HG03159 (cell line): ENCODE measurements around the gene OR5A2.
"Not testable (repeated sequence)": the region's sequence is repeated elsewhere in the genome, so short reads cannot be mapped to it uniquely, and the experiment has no call there.

Experiments
- ATAC-seq: cut with Tn5 transposase; IDR thresholded peaks from one replicate; pipeline ENCODE4 v1.9.1; 2021; ENCODE audit warnings: mild to moderate bottlenecking, moderate library complexity; ENCODE audit not compliant: unreplicated experiment

The OR5A2 gene, protein sequence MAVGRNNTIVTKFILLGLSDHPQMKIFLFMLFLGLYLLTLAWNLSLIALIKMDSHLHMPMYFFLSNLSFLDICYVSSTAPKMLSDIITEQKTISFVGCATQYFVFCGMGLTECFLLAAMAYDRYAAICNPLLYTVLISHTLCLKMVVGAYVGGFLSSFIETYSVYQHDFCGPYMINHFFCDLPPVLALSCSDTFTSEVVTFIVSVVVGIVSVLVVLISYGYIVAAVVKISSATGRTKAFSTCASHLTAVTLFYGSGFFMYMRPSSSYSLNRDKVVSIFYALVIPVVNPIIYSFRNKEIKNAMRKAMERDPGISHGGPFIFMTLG

DNA sequence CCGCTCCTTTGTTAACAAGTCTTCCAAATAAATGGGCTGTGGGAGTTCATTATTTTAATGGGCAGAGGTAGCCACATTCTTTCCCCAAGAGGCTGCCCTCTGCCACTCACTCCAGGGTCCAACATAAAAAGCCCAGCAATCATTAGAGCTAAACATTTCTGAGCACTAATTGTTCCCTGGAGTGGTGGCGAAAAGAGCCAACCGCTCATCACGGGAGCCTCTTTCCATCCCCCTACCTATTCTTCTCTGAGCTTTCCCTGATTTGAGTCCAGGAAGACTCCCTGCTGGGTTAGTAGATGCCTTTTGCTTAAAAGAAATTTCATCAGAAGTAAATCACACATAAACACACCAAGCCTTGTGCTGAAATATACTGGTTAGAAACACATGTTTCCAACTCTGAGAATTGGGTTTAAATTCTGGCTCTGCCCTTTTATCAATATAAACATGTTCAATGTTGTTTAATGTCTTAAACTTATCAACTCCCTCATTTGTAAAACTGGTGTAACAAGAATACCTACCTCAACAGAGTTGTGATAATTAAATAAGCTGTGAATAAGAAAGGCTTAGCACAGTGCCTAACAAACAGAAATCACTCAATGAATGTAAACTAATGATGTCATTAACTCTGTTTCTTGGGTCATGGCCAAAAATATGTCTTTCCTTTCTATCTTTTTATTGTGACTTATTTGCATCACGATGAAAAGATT lies at the start of gene OR5A2:
OR5A2 (minus strand) TSS at position 53 of the 707 bp plus-strand sequence. CDS start 3,460 bp downstream, outside the sequence.
- ATAC-seq, result no peak

DNA sequence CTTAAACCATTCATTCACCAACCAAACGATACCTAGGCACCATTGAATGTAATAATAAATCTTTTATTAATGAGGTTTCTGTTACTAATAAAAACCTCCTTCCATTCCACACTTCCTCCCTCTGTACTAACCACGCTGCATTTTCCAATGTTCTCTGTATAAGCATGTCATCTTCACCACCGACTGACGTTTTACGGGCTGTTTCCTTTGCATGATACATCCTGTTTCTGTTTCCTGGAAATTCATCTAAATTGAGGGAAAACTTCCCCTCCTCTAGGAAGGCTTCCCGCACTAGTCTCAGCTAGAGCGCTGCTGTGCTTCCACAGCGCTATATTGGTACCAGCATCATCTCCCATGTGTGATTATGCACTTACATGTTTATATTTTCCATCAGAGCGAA lies 49.0 kb upstream of the OR5A2 start:
- no peak for ATAC-seq

DNA sequence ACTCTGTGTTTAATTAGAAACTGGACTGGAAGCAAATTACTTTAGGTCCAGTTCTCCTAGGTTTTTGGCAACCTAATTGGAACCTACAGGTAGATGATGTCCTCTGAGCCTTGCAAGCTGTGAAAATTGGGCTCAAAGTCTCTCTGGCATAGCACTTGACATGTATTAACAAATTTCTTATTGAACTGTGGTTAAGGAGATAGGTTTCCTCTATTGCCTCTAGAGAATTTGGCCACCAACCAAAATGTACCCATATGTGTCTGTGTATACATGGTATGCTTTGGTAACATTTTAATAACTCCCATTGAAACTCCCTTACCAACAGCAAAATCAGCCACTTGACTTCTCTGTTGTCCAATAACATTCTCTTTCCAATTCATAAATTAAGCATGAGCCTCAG lies 46.8 kb upstream of the OR5A2 start, which contains the start of gene OR4D10:
OR4D10 (plus strand) TSS at position 301 of the 400 bp plus-strand sequence. CDS start 4,115 bp downstream, outside the sequence.
- ATAC-seq, result no peak

DNA sequence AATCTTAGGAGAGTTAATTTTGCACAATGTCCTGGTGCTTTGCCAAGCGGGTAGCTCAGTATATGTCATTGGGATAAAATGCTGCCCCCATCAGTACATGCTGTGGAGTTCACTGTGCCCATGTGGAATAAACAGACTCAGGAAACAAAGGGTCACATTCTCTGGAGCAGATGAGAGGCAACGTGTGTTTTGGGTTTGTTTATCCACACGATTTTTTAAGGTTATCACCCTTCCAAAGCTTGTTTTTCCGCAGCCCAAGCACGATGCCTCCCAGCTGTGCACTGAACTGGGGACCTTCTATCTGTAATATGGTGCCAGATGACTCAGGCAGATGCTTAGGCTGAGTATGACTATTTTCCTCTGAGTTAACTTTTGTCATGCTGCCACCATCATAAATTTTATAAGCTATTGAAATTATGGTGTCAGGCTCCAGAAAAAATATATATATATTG lies 37.0 kb upstream of the OR5A2 start:
- no peak for ATAC-seq

DNA sequence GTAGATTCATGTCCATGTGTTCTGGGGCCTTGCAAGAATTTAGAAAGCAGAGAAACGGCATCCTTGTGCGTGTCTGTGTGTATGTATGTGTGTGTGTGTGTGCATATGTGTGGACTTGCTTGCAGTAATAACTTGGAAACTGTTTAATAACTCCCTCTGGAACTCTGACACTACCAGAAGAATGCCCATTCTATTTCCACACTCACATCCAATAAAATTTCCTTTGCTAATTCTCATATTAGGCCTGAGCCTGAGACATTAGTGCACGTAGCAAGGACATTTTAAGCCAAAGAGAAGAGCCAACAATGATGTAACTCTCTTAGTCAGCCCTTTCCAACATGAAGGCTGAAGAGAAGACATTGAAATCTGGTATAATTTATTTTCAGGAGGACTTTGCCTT lies 33.7 kb upstream of the OR5A2 start:
- no peak for ATAC-seq

DNA sequence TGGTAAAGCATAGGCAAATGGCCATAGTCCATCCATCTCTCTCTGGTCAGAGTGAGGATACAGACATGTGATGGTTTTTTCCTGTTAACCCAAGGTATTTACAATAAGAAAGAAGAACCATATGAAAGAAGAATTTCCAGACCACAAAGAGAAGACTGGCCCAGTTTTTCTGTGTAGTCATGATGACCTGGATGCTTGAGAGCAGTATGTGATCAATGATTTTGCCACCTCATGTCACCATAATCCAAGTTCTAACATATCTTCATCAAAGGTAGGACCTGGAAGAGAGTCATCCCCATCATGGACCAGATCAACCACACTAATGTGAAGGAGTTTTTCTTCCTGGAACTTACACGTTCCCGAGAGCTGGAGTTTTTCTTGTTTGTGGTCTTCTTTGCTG lies 30.4 kb upstream of the OR5A2 start, which contains the start of gene OR4D6:
OR4D6 (plus strand) TSS at position 301 of the 400 bp plus-strand sequence; CDS start at position 301, 0 bp downstream.
- ATAC-seq, result no peak

DNA sequence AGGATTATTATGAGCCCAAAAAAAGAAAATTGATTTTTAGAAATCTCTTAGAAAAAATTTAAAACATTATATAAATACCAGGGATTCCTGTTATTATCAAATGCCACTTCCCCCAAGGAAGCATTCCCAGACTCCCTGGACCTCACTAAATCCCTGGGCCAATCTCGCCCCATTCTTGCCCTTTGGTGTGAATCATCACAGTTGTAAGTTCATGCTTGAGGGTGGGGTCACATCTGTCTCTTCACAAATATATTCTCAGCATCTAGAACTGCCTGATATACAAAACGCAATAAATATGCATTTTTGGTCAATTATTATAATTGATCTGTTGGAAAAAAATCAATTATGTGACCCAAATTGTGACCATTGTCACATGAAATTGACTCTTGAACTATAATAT lies 22.3 kb upstream of the OR5A2 start:
- ATAC-seq, result no peak

DNA sequence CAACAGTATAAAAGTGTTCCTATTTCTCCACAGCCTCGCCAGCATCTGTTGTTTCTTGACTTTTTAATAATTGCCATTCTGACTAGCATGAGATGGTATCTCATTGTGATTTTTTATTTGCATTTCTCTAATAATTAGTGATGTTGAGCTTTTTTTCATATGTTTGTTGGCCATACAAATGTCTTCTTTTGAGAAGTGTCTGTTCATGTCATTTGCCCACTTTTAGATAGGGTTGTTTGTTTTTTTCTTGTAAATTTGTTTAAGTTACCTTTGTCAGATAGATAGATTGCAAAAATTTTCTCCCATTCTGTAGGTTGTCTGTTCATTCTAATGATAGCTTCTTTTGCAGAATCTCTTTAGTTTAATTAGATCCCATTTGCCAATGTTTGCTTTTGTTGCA lies 19.4 kb upstream of the OR5A2 start:
- not testable (repeated sequence) for ATAC-seq

DNA sequence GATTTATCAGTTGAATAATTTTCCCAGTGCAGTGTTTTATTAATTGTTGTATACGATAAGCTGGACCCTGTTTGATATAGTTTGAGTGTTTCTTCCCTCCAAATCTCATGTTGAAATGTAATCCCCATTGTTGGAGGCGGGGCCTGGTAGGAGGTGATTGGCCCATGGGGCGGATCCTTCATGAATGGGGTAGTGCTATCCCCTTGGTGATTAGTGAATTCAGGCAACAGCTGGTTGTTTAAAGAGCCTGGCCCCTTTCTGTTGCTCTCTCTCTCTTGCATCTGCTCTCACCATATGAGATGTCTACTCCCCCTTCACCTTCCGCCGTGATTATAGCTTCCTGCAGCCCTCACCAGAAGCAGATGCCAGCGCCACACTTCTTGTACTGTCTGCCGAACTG lies 11.6 kb upstream of the OR5A2 start:
- ATAC-seq, result no peak

DNA sequence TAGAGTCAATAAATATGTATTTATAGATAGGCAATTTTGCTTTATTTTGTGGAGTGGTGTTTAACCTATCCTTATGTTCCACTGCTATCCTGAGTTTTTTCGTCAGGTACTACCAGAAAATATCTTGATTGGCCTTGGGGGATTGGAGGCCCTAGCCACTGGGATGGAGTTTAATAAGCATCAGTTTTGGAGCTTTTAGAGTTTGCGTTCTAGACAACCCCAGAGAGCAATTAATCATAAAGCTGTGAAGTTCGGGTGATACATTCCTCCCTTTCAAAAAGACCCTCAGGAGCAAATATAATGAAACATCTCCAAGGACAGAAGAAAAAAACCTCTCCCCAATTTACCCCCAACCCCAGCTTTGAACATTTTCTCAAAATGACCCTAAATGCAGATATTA lies 10.0 kb upstream of the OR5A2 start, which contains the start of gene OR5A1:
OR5A1 (plus strand) TSS at position 301 of the 400 bp plus-strand sequence. CDS start 6,700 bp downstream, outside the sequence.
- ATAC-seq, result no peak

DNA sequence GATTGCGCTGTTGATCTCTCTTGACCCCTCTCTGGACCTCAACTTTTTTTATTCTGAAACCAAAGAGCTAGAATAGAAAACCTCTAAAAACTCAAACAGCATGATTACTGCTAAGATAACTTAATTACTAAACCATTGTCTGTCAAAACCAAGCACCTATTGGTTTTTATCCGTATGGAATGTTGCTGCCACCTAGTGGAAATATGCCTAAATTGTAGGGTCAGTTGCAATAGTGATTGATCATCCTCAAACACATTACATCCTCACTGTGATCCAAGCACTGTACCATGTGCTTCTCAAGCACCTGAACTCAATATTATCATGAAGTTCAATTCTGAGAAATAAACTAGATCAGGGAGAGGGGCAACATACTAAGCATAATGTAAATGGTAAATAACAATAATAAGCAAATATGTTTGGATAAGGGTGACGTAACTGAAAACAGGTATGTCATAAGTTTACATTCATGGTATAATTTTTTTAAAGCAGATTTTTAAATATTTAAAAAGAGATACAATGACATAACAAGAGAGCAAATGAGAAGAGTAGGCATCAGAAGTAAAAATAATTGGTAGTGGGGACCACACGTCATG lies 3.8 kb upstream of the OR5A2 start:
- peak; percentile 83 for ATAC-seq

DNA sequence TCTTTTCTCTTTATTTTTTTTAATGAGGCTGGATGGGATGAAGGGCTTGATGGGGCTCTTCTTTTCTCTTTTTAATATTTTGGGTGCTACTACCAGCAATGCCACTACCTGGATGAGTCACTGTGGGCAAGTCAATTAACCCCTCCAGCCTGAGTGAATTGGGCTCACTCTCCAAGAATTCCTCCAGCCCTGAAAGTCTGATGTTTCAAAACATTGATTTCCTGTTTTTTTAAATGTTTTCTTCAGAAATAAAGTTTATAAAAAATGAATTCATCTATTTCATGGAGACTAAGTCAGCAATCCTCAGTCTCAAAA lies 812 bp upstream of the OR5A2 start:
- no peak for ATAC-seq

DNA sequence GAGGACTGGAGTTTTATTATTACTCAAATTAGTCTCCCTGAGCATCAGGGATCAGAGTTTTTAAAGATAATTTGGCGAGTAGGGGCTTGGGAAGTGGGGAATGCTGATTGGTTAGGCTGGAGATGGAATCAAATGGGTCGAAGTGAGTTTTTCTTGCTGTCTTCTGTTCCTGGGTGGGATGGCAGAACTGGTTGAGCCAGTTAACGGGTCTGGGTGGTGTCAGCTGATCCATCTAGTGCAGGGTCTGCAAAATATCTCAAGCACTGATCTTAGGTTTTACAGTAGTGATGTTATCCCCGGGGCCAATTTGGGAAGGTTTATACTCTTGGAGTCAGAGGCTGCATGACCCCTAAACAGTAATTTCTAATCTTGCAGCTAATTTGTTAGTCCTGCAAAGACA lies 1.1 kb downstream of the OR5A2 start:
- no peak for ATAC-seq

DNA sequence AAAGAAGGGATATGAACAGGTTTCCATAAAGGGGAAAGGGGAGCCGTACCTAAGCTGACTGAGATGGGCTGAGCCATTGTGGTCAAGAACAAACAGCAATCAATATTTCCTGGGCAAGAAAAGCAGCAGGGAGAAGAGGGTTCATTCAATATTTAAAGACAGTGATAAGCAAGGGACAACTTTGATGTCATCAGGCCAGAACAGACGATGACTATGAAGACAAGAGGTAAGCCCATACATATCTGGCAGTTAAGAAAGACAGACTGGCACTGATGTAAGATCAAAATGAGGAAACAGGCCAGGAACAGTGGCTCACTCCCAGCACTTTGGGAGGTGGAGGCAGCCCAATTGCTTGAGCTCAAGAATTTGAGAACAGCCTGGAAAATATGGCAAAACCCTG lies 2.4 kb downstream of the OR5A2 start:
- ATAC-seq, result no peak

DNA sequence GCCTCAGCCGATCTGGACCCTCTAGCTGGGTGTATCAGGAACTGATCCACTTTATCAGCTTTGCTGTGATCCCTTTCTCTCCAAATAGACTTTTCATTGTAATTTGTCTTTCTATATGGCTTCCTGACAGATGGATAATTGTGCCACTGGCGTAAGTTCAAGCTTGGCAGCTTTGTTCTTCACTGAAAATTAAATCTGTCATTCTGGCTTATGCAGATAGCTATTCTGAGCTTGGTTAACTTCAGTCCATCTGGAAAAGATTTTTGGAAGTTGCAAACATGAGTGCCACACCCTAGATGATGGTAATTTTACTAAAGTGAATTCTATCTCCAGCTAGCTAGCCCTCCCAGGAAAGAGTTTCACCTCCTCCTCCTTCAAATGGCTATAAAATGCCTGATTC lies 8.1 kb downstream of the OR5A2 start:
- no peak for ATAC-seq

DNA sequence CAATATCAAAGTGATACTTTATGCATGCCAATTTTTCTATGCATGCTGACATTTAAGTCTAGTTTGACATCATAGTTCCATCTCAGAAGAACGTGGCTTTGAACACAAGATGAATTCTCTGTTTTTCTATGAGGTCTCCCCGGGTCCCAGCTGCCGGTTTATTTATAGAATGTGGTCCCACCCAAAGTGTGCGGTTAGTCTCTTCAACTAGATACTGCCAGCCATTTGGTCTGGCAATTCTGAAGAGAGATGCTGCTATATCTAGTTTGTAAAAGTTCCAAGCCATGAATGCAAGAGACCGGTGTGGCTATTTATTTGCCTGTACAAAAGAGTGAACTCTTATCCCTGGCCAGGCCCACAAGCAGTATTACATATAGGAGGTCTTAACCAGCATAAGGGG lies 9.2 kb downstream of the OR5A2 start:
- ATAC-seq, result no peak

DNA sequence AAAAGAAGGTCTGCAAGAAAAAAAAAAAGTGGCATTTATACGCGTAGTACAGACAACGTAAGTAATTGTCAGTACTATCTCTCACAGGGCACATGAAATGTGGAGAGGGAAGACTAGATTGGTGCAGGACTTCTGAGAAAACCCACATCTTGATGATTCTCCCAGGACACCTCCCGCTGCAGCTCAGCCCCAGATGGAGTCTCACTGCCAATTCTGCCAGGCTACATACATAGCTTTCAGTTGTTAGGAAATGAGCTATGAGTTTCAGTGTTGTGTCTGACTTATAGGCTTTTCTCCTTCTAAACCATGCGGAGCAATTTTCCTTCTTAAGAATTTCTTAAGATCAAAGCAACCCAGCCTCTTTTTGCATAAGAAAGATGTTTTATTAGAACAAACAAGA lies 9.6 kb downstream of the OR5A2 start:
- no peak for ATAC-seq

DNA sequence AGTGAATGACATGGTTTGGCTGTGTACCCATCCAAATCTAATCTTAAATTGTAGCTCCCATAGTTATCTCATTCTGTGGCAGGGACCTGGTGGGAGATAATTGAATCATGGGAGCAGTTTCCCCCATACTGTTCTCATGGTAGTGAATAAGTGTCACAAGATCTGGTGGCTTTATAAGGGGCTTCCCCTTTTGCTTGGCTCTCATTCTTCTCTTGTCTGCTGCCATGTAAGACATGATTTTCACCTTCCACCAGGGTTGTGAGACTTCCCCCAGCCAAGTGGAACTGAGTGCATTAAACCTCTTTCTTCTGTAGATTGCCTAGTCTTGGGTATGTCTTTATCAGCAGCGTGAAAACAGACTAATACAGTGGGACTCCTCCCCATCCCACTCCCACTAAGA lies 11.1 kb downstream of the OR5A2 start:
- no peak for ATAC-seq

DNA sequence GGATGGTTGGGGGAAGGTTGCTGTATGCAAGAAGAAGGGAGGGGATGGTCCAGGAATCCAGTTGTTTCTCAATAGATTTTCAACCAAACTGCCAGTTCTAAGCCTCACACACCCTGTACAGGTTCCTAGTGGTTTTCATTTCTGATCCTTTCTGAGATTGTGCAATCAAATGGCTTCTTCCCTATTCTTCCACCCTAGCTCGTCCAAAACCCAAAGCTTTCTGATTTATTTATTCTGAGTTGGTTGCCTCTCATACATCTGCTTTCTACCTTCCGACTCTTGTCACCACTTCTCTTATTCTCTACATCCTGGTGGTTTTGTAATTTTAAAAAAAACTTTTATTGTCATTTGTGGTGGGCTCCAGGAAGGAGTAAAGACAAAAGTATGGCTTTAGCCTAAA lies 12.6 kb downstream of the OR5A2 start:
- ATAC-seq, result no peak

DNA sequence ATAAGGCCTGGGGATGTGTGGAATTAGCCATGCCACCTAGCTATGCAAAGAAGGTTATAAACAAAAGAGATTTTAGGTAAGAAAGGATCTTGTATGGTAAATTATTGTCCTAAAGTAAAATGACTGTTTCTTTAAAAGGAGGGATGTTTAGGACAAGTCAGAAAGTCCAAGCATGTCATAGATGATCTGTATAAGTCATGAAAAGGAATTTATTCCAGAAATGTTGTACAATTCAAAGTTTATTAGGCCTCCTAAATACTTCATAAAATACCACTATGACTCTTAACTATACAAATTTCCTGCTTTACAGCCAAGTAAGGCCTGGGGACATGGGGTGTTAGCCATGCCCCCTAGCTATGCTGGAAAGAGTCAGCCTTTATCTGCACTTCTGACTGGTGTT lies 22.7 kb downstream of the OR5A2 start:
- no peak for ATAC-seq

DNA sequence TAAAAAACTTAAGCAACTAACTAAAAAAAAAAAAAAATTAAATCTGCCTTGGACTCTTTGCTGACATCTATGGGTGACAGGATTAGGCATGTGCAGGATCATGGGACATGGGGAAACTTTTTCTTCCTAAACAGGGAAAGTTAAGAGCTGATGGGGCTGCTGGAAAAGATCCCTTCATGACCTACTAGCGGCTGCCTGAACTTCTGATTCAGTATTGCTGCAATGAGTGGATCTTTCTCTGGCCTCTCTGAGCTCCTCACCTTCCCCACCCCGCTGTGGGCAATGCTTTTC lies 25.0 kb downstream of the OR5A2 start:
- no peak for ATAC-seq
